GM18517 (cell line): ENCODE results near the gene ITGA11.

Source experiments
- ATAC-seq: cut with Tn5 transposase; IDR thresholded peaks from one replicate; pipeline ENCODE4 v1.9.1; 2021; ENCODE audit warnings: mild to moderate bottlenecking, moderate library complexity; ENCODE audit not compliant: unreplicated experiment

The ITGA11 gene, protein sequence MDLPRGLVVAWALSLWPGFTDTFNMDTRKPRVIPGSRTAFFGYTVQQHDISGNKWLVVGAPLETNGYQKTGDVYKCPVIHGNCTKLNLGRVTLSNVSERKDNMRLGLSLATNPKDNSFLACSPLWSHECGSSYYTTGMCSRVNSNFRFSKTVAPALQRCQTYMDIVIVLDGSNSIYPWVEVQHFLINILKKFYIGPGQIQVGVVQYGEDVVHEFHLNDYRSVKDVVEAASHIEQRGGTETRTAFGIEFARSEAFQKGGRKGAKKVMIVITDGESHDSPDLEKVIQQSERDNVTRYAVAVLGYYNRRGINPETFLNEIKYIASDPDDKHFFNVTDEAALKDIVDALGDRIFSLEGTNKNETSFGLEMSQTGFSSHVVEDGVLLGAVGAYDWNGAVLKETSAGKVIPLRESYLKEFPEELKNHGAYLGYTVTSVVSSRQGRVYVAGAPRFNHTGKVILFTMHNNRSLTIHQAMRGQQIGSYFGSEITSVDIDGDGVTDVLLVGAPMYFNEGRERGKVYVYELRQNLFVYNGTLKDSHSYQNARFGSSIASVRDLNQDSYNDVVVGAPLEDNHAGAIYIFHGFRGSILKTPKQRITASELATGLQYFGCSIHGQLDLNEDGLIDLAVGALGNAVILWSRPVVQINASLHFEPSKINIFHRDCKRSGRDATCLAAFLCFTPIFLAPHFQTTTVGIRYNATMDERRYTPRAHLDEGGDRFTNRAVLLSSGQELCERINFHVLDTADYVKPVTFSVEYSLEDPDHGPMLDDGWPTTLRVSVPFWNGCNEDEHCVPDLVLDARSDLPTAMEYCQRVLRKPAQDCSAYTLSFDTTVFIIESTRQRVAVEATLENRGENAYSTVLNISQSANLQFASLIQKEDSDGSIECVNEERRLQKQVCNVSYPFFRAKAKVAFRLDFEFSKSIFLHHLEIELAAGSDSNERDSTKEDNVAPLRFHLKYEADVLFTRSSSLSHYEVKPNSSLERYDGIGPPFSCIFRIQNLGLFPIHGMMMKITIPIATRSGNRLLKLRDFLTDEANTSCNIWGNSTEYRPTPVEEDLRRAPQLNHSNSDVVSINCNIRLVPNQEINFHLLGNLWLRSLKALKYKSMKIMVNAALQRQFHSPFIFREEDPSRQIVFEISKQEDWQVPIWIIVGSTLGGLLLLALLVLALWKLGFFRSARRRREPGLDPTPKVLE

DNA sequence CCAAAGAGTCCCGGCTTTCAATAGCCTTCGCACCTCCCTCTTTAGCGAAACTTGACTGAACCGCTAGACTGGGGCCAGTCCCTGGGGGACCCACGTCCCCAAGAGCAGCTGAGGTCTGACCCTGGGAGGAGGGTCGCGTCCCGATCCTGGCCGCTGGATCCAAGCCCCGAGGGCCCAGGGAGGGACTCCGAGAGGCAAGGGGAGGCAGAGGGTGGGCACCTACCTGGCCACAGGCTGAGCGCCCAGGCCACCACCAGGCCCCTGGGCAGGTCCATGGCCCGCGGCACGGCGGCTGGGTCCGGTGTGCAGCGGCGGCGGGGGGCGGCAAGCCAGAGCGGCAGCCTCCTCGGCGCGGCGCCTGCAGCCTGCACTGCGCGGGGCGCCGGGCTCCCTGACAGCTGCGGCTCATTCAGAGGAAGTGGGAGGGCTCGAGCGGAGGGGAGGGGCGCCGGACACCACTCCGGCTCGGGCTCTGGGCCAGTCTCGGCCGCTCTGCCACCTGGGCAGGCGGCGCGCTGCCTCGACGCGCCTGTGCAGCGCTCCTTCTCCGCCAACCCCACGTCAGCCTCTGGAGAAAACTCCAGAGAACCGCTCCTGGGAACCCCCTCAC, at the start of gene ITGA11:
Gene ITGA11, minus strand, starts transcription at position 372 of the 610 bp plus-strand sequence. Its CDS starts 97 bp downstream, at position 275.
- ATAC-seq = no peak

- ATAC-seq = no peak
Observed at GRCh38 chr15:68481321-68481720, 49.4 kb upstream of the ITGA11 start.

GRCh38 chr15:68480296-68480695, 48.3 kb upstream of the ITGA11 start:
- ATAC-seq = no peak

GRCh38 chr15:68479870-68480269, 47.9 kb upstream of the ITGA11 start:
- ATAC-seq = no peak

- no peak for ATAC-seq
Observed at GRCh38 chr15:68479406-68479805, 47.4 kb upstream of the ITGA11 start.

DNA sequence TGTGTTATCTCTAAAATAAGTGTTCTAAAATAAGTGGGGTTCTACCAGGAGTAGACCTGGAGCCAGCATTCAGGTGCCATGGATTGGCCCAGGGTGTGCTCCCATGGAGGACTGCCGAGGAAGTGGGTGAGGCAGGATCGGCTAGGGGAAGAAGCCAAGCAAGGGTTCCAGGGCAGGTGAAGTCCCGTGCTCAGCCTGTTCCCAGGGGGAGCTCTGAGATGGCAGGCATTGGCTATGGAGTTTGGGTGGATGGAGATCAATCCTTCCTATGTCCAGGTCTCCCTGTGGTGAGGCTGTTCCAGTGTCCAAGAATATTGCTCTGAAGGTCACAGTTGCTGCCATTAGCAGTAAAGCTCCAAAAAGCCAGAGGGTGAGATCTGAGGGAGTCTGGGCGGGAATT, 46.9 kb upstream of the ITGA11 start:
- ATAC-seq = no peak

DNA sequence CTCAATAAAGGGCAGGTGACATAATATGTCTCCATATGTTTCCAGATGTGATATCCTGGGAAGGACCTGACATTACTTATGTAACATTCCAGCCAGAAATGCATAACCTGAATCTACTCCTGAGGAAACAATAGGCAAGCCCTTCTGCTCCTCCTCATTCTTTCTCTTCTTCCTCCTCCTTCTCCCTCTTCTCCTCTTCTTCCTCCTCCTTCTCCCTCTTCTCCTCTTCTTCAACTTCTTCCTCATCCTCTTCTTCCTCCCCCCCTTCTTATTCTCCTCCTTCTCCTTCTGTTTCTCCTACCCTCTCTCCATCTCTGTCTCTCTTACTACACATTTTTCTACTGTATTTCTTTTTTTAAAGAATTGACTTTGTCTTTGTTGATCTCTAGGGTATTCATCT, 43.5 kb upstream of the ITGA11 start:
- no peak for ATAC-seq

DNA sequence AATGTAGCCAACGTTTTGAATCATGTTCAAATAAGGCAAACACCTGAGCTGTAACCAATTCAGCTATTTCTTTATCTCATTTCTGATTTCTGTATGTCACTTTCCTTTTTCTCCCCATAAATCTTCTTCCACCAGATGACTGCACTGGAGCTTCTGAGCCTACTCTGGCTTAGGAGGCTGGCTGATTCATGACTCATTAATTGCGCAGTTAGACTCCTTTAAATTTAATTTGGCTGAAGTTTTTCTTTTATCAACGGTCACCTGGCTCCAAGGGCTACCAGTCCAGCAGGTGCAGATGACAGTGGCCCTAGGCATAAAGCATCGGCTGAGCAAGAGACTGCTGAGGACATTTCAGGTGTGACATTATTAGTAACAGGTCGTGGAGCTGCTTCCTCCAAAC, 39.6 kb upstream of the ITGA11 start:
- no peak for ATAC-seq

- ATAC-seq = no peak
Observed at GRCh38 chr15:68470976-68471375, 39.0 kb upstream of the ITGA11 start.

DNA sequence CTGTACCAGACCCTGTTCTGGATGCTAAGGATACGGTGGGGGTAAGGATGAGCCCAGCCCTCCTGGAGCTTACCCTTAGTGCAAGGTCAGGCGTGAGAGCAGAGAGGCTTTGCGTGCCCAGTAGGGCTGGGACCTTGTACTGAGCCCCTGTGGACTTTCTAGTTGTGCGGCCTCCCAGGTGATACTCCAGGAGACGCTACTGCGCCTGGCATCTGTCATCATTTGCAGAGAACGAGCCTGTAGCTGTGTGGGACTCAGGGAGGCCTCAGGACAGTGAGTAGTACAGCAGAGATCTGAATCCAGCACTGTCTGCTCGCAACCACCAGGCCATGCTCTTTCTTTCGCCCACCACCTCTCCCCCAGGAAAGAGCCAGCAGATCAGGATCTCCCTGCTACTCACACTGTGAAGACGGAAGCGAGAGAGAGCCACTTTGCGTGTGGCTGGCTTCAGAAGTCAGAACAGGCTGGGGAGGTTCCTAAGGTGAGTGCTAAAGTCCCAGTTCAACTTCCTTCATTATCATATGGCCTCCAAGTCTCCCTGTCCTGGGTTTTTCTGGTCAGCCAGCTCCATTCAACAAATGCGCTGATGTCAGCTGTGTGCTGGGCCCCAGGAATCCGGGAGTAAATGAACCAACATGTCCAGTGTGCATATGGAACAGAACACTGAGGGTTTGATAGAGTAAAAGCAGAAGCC, 38.2 kb upstream of the ITGA11 start:
- no peak for ATAC-seq

DNA sequence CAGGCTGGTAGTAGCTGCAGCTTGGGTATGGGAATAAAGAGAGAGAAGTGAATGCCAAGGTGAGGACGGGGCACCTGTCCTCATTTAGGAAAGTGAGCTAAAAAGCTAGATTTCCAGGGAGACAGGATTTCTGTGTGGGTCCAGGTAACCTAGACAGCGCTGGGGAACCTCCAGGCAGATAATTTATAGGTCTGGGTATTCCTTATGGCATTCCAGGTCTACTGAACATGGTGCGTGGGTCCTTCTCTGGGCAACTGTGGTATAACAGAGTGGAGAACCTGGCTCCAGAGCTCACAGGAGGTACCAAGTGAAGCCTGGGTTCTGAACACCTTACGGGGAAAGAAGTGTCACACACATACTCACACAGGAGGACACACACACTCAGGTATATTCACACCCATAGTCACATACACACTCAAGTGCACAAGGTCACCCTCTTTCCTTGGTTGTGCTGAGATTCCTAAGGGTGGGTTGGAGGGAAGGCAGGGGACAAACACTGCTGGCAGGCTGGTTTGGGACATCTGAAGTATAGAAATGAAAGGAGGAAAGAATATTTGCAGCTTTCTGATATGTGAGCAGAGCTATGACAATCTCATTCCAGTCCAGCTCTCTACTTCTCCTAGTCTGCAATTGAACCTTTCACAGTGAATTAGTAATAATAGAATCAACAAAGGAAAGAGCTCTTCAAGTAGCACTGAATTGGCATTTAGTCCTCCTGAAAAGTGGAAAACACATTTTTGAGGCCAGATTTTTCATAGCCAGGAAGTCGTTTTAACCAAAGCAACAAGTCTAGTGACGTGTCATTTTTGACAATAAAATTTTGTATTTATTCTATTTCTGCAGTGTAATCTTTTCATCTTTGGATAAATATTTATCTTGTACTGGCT, 37.4 kb upstream of the ITGA11 start:
- ATAC-seq = no peak

GRCh38 chr15:68466876-68467275, 34.9 kb upstream of the ITGA11 start:
- no peak for ATAC-seq

DNA sequence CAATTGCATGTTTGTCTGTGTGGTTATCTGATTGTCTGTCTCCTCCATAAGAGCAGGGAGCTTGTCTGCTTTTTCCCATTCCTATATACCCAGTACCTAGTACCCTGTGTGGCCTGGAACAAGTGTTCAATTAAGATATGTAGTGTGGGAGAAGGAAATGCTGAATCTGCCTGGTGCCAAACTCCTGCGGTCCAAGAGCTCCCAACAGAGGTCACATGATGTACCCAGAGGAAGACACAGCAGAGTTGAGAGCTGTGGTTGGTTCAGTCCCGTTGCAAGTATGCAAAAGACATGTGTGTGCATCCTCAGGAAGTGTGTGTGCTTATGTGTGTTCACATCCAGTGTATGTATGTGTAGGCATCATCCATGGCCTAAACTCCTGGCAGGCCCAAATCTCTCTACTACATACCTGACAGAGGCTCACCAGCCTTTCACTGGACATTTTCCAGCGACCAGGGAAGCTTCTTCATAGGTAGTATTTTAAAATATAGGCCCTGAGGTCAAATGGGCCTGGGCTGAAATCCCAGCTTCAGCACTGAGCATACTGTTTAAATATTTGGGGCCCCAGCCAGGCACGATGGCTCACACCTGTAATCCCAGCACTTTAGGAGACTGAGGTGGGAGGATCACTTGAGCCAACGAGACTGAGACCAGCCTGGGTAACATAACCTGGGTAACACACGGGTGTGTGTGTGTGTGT, 34.0 kb upstream of the ITGA11 start:
- no peak for ATAC-seq

DNA sequence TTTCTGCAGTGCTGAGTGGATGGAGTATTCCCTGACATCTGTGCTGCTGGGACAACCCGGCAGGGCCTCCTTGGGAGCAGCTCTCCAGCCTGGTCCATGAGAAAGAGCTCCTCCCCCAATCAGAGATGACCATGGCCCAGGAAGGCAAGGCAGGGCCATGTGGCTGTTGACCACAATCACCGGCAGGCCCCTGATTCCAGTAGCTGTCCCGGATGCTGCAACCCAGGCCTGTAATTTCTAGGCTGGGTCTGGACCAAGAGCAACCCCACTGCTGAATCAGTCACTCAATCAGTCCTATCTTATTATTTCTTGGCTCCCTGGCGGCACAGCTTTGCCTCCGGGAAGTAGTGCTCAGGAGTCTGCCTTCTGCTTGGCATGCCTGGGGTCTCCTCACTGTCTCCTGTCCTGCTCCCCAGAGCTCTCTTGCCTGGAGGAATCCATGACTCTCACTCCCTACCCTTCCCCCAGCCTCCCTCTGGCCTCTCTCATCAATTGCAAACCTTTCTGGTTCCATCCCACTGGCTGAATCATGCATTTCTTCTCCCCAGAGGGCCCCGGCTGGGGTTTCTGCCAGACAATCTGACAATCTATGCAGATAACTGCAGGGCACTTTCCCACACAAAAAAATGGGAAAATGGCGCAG, 32.6 kb upstream of the ITGA11 start:
- no peak for ATAC-seq

- no peak for ATAC-seq
Observed at GRCh38 chr15:68463996-68464395, 32.0 kb upstream of the ITGA11 start.

- ATAC-seq = no peak
Observed at GRCh38 chr15:68463444-68463843, 31.5 kb upstream of the ITGA11 start.

DNA sequence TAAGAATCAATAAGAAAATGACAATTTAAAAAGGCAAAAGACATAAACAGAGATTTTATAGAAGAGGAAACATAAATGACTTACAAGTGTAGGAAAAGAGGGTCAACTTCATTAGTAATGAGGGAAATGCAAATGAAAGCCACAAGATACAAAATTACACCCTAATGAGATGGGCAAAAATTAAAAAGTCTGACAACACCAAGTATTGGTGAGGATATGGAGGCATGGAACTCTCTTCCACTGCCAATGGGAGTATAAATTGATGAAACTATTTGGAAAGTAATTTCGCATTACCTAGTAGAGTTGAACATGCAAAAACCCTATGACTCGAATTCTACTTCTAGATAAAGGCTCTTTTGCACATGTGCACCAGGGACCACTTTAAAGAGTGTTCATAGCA, 28.2 kb upstream of the ITGA11 start:
- ATAC-seq = no peak

DNA sequence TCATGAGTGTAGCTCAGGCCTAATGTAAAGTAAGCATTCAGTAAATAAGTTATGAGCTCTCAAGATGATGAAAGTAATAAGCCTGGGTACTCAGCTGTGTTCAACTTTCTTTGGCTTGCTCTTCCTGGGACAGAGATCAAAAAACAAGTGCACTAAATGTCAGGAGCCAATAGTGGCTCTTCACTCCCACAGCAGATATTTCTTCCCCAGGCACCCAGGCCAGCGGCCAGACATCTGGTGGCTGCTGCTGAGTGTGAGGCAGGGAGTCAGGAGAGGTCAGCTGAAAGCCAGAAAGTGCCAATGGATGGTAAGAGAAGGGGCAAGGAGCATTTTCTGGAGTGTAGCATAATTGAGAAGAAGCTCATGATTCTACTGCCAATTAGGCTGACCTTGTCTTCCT, 18.2 kb upstream of the ITGA11 start:
- no peak for ATAC-seq
